NCI-H1436 treated with DMSO at 0.1 percent for 48 hours (cell line): Measurements from ENCODE around the gene FNDC10.
A peak's percentile ranks its signal among the peaks of the same experiment; 100 is the strongest.
"Not testable (repeated sequence)": the region's sequence is repeated elsewhere in the genome, so short reads cannot be mapped to it uniquely, and the experiment has no call there.

Experiments used
- DNase-seq: peaks from one replicate; lab custom pipeline; 2025; lab: John Stamatoyannopoulos, UW

The FNDC10 gene

DNA sequence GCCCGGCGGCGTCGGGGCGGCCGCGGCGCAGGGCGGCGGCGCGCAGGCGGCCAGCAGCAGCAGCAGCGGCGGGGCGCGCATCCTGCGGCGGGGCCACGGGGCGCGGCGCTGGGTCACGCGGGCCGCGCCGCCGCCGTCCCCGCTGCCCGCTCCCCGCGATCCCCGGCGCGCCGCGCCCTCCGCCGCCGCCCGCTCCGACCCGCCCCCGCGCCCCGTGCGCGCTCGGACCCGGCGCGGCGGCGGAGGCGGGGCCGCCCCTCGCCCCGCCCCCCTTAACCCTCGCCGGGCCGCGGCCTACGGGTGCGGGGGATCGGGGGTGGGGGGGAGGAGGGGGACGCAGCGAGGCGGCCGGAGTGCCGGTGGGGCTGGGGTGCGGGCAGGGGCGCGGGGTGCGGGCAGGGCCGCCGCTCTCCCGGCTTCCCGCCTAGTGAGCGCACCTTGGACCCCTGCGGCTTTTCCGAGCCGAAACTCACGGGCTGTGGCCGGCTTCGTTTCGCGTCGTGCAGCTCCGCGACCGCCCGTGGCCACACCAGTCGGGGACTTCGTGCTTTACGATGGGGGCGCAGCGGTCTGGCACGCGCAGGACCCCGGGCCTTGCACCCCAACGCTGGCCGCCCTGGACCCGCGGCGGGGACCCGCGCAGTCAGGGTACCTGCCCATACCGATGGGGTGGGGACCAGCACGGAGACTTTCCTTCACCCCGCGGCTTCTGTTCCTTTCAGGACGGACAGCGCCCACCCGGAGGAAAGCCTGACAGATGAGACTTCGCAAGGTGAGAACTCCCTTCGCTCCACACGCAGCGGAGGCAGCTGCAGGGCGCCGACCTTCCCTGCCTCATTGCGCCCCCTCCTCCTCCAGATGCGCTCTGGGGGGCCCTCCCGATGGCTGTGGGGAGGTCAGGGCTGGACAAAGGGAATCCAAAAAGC lies at the start of gene FNDC10:
TSS of gene FNDC10 (minus strand) at position 201 of the 926 bp plus-strand sequence. CDS start at position 81, 120 bp downstream.
- no peak for DNase-seq

DNA sequence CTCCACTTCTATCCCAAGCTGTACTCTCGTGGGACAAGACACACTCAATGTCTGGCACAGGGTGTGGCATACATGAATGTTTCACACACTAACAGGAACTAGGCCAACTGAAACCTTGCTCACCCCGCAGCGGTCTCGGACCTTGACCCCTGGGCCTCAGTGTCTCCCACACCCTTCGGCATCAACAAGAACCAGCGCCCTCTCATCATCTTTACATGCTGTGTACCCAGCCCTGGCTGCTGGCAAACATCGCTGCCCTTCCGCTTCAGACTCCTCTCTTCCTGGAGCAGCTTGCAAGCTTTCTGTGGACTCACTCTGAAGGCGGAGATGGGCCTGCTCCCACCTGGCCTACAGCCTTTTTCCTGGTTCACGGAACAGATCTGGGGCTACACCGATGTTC lies 48.3 kb upstream of the FNDC10 start:
- not testable (repeated sequence) for DNase-seq

DNA sequence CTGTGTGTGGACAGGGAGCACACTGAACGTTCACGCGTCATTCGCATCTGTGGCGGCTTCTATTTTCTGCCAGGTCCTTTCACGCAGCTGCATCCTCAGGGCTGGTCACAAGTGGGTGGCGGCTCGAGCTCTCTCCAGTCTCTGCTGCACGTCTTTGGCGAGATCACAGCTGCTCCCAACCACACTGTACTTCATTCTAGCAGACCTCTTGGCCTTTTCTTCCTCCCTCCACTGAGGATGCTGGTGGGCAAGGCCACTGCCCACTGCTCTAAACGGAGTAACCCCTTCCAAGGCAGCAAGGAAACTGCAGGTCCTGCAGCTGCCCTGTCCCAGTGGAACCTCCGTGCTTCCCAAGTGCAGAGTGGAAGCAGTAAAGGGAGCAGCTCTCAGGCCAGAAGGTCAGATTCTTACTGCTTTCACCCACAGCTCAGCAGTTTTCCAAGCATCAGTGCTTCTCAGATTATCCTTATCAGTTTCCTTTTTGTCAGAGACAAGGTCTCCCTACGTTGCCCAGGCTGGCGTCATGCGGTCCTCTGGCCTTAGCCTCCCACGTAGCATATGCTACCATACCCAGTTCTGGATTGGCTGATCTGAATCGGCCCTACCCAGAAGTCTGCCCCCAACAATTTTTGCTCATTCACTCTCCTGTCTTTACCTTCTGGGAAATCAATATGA lies 47.8 kb upstream of the FNDC10 start:
- DNase-seq: not testable (repeated sequence)

DNA sequence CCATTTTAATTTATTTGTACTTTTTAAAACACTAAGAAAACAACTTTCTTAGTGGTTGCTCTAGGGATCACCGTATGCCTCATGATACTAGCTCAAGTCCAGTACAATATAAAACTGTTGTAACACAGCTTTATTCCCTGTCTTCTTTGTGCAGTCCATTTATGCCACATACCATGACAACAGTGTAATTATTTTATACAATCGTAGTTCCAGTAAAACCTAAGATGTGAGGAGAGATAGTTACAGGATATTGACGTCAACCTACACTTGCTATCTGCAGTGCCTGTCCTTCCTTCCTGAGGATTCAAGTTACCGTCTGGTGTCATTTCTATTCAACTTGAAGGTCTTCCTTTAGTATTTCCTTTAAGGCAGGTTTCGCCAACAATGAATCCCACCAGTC lies 46.4 kb upstream of the FNDC10 start:
- DNase-seq: not testable (repeated sequence)

DNA sequence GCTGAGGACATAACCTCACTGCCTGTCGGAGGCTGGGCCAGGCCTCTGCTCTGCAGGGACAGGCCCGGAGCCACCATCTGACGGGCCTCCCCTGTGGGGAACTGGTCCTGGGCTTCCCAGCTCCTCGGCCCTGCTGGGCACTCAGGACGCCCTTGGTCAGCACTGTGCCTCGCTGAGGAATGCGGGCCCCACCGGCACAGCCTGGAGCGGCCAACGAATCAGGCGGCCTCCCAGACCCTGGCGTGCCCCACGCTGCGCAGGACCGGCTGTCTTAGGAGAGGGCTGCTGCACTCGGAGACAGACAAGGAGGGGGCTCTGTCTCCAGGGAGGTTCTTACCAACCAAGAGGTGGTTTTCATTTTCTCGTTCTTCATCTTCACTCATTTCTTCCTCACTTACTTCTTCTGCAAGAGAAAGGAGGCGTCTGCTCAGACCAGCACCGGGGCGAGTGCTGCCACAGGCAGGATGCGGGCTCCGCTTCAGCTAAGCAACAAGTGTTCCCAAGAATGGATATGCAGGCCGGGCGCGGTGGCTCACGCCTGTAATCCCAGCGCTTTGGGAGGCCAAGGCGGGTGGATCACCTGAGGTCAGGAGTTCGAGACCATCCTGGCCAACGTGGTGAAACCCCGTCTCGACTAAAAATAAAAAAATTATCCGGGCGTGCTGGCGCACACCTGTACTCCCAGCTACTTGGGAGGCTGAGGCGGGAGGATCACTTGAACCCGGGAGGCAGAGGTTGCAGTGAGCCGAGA lies 41.0 kb upstream of the FNDC10 start:
- not testable (repeated sequence) for DNase-seq

DNA sequence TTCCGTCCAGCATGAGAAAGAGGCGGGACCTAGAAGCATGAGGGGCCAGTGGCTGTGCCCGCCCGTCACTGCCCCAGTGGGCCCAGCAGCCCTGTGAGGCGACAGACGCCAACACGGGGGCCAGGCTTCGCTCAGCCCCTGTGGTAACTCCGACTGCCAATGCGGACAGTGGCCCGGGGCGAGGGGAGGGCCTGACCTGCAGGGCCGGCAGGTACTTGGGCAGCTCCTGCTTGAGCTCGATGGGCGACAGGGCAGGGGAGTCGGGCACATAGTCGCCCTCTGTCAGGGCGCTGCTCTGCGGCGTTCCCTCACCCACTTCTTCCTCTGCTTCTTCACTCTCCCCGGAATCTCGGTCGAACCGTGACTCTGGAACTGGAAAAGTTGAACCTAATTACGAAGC lies 40.1 kb upstream of the FNDC10 start:
- not testable (repeated sequence) for DNase-seq

DNA sequence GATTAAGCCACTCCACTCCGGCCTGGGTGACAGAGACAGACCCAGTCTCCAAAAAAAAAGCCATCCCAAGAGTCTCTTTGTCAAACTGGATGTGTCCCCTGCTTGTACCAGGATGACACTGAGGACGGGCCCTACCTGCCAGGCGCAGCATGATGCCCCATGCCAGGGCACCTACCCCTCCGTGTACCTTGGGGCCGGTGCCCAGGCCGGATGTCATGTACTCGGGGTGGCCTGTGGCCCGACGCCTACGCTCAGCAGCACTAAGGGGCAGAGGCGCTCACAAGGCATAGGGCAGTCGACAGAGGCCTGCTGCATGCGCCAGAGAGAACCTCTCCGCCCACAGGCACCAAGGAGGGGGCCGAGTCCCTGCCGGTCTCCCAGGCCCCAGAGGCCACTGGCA lies 39.4 kb upstream of the FNDC10 start:
- not testable (repeated sequence) for DNase-seq

DNA sequence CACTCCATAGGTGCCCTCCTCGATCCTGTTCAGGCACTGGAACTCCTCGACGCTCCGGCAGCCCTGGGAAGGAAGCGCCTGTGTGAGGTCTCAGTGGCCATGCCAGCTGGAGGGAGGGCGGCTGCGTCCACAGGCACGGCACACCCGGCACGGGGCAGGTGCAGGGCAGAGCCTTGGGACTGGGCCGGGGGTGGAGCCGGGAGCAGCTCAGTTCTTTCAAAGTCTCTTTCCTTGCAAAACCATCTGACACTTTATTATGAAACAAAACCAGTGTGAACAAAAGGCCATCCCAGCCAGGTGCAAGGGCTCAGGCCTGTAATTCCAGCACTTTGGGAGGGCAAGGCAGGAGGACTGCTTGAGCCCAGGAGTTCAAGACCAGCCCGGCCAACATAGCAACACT lies 38.6 kb upstream of the FNDC10 start:
- DNase-seq: not testable (repeated sequence)

DNA sequence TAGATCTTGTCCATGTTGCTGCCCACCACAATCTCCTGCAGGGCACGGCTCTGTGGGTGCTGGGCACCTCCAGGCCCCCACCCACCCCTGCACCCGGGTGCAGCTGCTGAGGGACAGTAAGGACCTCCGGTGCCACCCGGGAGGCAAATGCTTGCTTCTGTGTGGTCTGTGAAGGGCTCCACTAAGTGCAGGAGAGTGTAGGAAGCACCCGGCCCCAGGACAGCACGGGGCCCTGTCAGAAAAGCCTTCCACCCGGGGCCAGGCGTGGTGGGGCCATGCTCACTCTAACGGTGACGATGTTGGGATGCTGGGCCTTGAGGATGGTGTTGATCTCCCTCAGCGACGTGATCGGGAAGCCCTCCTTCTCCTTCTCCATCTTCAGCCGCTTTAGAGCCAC lies 37.5 kb upstream of the FNDC10 start:
- DNase-seq: not testable (repeated sequence)

DNA sequence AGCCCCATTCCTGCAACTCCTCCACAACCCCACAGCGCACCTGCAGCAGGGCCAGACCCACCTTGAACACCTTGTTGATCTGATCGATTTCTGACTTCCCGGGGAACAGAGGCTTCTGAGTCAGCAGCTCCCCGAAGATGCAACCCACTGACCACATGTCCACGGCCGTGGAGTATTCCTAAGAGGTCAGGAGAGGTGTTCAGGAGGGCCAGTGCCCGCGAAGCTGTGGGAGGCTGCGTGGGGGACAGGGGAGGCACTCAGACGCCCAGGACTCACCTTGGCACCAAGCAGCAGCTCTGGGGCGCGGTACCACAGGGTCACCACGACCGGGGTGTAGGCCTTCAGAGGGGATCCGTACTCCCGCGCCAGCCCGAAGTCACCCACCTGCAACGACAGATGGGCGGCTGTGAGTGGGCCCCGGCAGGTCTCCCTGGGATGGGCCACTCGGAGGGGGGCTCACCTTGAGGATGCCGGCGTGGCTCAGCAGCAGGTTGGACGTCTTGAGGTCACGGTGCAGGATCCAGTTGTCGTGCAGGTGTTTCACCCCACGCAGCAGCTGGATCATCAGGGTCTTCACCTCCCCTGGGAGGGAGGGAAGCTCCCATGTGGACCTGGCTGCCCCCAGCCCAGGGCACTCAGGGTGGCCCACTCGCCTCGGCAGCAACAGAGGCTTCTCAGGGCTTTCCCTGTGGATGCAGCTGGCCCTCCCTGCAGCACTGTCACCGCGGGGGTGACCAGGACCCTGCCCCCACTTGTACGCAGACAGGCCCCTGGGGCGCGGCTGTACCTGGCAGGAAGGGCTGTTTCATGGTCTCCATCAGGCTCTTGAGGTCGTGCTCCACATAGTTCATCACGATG lies 36.9 kb upstream of the FNDC10 start:
- DNase-seq: not testable (repeated sequence)

DNA sequence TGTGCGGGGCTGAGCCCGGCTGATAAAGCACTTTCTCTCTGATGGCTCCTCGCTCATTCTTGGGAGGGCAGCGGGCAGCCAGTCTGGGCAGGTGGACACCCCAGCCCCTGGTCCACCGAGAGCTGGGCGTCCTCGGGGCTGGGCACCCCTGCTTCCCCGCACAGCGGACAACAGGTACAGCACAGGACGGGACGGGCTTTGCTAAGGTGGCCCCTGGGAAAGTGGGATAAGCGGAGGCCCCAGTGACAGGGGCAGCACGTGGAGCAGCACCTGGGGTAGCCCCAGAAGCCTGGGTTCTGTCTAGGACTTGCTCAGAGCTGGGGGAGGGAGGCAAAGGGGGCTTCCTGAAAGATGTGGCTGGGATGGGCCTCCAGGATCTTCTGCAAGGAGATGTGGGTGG lies 34.7 kb upstream of the FNDC10 start:
- DNase-seq: not testable (repeated sequence)

DNA sequence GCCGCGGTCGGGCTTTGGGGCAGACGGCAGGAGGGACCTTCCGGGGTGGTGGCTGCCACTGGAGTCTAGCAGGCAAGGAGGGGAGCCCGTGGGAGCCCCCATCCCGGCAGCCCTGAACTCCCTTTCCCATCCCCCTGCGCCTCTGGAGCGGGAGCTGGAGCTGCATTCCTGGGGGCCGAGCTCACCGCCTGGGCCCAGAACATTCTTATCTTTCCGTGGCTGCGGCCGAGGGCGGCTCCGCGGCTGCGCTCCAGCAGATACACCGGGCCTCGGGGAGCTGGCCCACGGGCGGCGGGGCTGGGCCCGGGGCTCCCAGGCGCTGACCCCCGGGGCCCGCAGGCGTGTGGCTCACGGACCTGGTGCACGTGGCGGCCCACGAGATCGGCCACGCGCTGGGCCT lies 33.5 kb upstream of the FNDC10 start:
- DNase-seq: not testable (repeated sequence)

DNA sequence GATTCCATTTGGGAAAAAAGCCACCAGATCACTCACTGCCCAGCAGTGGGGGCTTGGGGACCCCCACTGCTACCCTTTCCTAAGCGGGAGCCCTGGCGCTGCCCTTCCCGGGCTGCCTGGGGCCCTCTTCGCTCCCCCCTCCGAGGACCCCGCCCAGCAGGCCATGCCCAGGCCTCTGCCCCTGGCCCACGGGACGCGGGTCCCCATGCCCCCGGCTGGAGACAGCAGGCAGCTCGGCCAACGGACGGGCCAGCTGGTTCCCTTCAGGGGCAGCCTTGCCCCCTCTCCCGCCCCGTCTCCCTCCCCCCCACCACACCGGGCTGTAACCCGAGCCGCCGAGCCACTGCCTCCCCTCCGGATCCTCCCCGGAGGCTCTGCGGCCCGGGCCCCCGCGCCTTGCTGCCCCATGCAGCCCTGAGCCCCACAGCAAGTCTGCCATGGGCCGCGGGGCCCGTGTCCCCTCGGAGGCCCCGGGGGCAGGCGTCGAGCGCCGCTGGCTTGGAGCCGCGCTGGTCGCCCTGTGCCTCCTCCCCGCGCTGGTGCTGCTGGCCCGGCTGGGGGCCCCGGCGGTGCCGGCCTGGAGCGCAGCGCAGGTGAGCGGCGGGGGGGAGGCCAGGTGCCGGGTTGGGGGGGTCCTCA lies 32.0 kb upstream of the FNDC10 start, which contains the start of gene MMP23B:
TSS of gene MMP23B (plus strand) at position 392 of the 639 bp plus-strand sequence. CDS start at position 438, 46 bp downstream.
- DNase-seq: no peak

DNA sequence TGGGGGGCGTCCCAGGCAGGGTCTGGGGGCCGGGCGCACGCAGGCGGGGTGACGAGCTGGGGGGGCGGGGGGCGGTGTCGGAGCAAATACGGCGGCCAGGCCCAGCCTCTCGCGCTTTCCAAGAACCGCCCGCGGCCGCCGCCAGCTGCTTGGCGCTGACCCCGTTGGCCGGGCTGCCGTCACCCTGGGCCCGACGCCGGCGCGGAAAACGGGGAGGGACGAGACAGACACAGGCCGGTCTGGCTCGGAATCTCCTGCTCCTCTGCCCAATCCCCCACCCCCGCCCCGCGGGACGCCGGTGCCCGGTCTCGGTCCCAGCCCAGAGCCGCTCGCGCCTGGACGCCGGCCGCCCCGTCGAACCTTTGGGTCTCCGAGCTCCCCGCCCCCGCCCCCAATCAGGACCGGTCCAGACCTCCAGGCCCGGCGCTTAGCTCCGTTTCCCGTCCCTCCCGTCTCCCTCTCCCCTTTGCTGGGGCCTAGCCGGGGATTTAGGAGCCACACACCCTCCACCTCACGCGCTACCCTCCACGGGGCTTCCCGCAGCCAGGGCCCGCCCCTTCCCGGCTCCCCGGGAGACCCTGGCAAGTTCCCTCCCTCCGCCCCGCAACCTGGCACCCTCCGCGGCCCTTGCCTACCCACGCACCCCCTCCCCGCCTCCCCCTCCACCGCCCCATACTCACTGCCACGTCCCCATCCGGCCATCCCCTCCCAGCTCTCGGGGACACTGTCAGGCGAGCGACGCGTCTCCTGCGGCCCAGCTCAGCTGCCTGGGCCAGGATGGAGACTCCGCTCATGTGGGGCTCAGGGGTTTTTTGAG lies 31.2 kb upstream of the FNDC10 start:
- DNase-seq: no peak

DNA sequence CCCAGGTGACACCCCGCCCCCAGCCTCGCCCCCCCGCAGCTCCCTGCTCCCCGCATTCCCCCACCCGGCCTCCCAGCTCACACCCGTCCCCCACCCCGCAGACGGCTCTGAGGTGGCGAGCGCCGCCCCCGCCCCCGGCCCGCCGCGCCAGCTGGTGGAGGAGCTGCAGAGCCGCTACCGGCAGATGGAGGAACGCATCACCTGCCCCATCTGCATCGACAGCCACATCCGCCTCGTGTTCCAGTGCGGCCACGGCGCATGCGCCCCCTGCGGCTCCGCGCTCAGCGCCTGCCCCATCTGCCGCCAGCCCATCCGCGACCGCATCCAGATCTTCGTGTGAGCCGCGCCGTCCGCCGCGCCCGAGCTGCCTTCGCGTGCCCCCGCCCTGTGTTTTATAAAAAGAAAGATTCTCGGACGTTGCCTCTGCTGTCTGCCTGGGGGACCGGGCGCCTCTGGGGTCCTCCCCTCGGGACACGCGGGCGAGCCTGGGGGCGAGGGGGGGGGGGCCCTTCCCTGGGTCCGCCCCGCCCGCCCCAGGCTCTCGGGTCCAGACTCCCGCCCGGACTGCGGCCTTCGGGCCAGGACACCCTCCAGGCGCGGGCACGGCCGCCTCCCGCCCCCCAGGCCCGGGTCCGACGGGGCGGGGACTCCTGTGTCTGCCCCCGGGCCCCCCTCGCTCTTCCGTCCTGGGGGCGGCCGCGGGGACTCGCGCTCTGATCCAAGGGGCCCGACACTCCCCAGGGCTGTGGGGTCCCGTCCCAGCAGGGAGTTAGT lies 30.4 kb upstream of the FNDC10 start:
- DNase-seq: peak; percentile 37

DNA sequence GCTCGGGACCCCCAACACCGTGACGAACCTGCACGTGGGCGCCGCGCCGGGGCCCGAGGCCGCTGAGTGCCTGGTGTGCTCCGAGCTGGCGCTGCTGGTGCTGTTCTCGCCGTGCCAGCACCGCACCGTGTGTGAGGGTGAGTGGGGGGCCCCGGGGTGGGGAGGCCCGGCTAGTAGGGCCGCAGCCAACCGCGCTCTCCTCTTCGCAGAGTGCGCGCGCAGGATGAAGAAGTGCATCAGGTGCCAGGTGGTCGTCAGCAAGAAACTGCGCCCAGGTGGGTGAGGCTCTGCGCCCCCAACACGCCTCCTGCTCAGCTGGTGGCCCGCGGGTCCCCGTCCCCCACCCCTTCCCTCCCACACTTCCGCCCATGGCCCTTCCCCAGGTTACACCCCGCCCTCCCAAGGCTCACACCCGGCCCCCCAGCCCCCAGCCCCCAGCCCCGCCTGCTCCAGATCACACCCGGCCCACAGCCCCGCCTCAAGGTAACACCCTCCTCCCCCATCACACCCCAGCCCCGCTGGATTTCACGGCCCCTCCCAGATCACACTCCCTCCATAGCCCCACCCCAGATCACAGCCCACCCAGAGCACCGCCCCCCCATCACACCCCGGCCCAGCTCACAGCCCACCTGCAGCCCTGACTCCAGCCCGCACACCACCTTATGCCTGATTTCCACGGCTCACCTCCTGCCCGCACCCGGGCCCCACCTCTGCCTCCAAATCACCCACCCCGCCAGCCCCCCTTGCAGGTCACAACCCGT lies 29.7 kb upstream of the FNDC10 start:
- DNase-seq: no peak

DNA sequence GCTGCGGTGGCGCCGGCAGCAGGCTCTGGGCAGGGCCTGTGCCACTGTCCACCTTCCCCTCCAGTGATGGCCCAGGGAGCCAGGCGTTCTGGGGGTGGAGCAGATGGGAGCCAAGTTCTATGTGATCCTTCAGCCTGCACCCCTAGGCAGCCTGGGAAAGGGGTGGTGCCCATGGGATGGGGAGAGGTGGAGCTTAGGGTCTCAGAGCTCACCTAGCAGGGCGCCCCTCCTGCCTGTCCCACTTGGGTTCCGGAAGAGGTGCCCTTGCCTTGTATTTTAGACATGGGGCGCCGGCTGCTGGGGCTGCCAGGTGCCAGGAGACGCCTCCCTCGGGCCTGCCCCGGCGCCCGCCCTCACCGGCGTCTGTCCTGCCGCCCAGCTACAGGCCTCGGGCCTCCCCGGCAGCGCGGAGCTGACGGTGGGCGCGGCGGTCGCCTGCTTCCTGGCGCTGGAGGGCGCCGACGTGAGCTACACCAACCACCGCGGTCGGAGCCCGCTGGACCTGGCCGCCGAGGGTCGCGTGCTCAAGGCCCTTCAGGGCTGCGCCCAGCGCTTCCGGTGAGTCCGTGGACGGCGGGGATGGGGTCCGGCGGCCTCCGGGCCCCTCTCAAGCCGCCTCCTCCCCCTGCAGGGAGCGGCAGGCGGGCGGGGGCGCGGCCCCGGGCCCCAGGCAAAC lies 29.0 kb upstream of the FNDC10 start:
- no peak for DNase-seq
